ENCODE measurements around the gene CYP1A2.

- TF ChIP-seq CTCF (IDR thresholded peaks at IDR 0.05): no peak
- no peak for TF ChIP-seq ZFX (IDR thresholded peaks at IDR 0.05; ENCODE audit: borderline replicate concordance)
These were observed 1.2 kb downstream of the CYP1A2 start for GRCh38 chr15:74749832-74750231.
